GM21528 (cell line): Measurements from ENCODE around the gene ANGPTL8.

ENCODE experiments used
- ATAC-seq: cut with Tn5 transposase; IDR thresholded peaks from one replicate; pipeline ENCODE4 v1.9.1; 2021; ENCODE audit warnings: mild to moderate bottlenecking, moderate library complexity; ENCODE audit not compliant: unreplicated experiment, low FRiP score

ANGPTL8 gene, protein sequence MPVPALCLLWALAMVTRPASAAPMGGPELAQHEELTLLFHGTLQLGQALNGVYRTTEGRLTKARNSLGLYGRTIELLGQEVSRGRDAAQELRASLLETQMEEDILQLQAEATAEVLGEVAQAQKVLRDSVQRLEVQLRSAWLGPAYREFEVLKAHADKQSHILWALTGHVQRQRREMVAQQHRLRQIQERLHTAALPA

DNA sequence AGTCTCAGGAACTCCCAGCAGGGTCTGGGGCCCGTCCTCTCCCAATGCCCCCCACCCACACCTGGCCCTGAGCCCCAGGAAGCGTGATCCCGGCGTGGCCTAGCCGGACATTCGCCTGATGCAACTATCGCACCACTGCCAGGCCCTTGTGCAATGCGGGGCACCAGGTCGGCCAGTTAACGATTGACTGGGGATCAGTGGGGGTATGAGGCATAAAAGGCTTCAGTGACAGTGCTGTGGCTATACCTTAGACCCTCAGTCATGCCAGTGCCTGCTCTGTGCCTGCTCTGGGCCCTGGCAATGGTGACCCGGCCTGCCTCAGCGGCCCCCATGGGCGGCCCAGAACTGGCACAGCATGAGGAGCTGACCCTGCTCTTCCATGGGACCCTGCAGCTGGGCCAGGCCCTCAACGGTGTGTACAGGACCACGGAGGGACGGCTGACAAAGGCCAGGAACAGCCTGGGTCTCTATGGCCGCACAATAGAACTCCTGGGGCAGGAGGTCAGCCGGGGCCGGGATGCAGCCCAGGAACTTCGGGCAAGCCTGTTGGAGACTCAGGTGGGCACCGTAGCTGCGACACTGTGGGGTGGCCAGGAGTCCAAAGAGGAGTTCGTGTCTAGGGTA, at the start of gene ANGPTL8:
Gene ANGPTL8 (plus strand): TSS at position 243 of the 624 bp plus-strand sequence. CDS start 19 bp downstream, at position 262.
- no peak for ATAC-seq

DNA sequence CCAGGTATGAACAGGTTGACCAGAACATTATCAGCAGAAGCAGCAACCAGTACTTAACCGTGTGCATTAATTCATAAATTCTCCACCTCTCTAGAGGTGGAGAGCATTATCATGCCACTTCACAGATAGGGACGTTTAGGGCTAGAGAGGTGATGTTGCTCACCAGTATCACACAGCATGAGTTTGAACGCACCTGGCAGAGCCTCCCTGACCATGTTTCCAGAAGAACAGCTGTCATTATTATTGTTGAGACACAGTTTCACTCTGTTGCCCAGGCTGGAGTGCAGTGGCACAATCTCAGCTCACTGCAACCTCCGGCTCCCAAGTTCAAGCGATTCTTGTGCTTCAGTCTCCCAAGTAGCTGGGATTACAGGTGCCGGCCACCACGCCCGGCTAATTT, 48.9 kb upstream of the ANGPTL8 start:
- no peak for ATAC-seq

- no peak for ATAC-seq
Observed at GRCh38 chr19:11191273-11191755, 48.1 kb upstream of the ANGPTL8 start.

- no peak for ATAC-seq
Observed at GRCh38 chr19:11191934-11192333, 47.5 kb upstream of the ANGPTL8 start.

- no peak for ATAC-seq
Observed at GRCh38 chr19:11192957-11193939, 46.2 kb upstream of the ANGPTL8 start.

DNA sequence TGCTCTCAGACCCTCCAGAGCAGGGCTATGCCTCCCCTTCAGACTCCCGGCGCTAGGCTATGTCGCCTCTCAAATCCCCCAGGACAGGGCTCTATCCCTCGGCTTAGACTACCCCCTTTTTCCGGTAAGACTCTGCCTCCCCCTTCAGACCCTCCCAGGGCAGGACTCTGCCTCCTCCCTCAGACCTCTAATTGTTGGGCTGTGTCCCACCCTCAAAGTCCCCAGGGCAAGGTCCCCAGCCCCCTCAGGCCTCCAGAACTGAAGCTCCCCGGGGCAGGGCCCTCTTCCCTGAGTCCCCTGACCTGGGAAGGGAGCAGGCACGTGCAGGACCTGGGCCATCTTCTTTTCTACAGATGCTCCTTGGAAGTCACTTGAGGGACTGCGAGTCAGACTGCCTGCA, 45.2 kb upstream of the ANGPTL8 start:
- ATAC-seq = no peak

- ATAC-seq = no peak
Observed at GRCh38 chr19:11194656-11195558, 44.5 kb upstream of the ANGPTL8 start.

DNA sequence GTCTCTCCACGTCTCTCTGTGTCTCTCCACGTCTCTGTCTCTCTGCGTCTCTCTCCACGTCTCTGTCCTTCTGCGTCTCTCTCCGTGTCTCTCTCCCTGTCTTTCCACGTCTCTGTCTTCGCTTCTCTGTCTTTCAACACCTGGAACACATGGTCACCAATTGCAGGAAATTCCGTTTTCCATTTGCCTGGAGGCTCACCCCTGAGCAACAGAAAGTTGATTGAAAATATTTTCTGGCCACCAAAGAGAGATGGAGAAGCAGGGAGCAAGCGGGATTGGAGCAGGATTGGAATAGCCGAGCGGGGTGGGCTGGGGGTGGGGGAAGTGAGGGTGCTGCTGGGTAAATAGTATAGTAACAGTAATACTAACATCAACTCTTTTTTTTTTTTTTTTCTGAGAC, 43.7 kb upstream of the ANGPTL8 start:
- no peak for ATAC-seq

GRCh38 chr19:11196406-11197287, 42.8 kb upstream of the ANGPTL8 start:
- no peak for ATAC-seq

DNA sequence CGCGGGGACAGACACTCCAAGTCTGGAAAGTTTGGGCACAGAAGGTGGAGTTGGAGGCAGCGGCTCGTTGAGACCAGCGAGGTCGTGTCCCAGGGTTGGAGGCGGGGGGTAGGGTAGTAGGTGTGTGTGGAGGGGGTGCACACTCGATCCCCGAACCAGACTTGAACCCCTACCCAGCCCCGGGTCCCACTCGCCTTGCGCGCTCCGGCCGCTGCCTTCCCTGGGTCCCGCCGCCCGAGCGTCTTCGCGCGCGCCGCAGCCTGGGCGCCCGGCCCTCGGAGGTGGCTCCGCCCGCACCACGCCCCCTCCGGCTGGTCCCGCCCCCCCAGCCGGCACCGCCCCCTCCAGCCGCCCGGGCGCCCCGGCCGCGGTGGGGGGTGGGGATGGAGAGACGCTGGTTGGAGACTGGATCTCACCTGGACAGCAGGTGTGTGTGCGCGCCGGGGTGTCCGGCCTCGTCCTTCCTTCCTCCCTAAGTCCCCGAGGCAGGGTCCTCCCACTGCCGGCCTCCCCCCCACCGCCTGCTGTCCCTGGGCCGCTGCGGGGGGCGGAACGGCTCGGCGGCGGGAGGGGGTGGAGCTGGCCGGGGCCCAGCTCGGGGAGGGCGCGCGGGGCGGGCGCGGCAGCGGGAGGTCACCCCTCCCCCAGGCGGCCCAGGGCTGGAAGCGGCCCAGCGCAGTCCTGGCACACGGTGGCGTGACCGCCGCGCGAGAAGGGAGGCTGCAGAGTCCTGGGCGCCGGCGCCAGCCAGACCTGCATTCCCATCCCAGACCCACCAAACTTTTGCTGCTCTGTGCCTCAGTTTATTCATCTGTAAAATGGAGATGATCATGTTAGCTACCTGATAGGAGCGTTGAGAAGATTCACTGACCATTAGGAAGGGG, 41.9 kb upstream of the ANGPTL8 start, which contains the start of gene KANK2:
Gene KANK2 (minus strand): TSS at position 255 of the 884 bp plus-strand sequence. CDS start 3,034 bp downstream, outside the sequence.
- ATAC-seq = peak; percentile 75

DNA sequence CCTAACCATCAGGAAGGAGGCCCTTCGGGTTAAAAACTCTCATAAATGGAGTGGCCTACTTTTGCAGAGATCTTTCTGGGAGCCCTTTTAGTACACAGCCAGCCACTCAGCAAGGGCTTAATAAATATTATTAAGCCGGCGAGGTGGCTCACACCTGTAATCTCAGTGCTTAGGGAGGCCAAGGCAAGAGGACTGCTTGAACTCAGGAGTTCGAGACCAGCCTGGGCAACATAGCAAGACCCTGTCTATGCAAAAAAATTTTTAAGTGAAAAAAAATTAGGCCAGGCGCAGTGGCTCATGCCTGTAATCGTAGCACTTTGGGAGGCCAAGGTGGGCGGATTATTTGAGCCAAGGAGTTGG, 41.3 kb upstream of the ANGPTL8 start:
- no peak for ATAC-seq

DNA sequence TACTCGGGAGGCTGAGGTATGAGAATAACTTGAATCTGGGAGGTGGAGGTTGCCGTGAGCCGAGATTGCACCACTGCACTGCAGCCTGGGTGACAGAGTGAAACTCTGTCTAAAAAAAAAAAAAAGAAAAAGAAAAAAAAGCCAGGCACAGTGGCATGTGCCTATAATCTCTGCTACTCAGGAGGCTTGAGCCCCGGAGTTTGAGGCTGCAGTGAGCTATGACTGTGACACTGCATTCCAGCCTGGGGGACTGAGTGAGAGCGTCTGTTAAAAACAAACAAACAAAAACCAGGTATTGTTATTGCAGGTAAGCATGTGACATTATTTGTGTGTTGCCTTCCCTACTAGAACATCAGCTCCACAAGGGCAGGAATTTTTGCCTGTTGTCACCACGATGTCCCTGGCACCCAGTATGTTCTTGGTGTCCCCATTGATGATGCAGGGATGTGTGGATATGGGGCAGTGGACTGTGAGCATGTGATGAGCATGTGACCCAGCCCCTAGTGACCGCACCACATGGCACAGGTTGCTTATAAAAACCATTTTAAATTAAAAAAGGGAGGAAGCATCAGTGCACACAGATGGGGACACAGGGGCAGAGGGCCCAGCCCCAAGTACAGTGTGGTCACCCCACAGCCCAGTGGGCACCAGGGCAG, 40.5 kb upstream of the ANGPTL8 start:
- ATAC-seq = no peak

GRCh38 chr19:11199517-11199916, 39.9 kb upstream of the ANGPTL8 start:
- ATAC-seq = no peak

- ATAC-seq = no peak
Observed at GRCh38 chr19:11200015-11200574, 39.3 kb upstream of the ANGPTL8 start.

- no peak for ATAC-seq
Observed at GRCh38 chr19:11200931-11201330, 38.5 kb upstream of the ANGPTL8 start.

- no peak for ATAC-seq
Observed at GRCh38 chr19:11201791-11202190, 37.6 kb upstream of the ANGPTL8 start.

GRCh38 chr19:11202488-11203193, 36.8 kb upstream of the ANGPTL8 start:
- ATAC-seq = no peak
